Testis (tissue), 2 donors: ENCODE results near the gene LAX1.

Experiments
- POLR2A ChIP-seq: fragments of 450-650 bp; IDR thresholded peaks from one replicate; pipeline ENCODE4 v1.6.1; 2017; ENCODE audit warnings: antibody characterized with exemption, mild to moderate bottlenecking, moderate library complexity
- TF ChIP-seq, protein P1 (sequence below), 3 experiments: fragments of 450-650 bp in 2 of 3; fragments of 200-600 bp in 1 of 3; sonication (generic) in 1 of 3; IDR thresholded peaks; one replicate each; pipeline ENCODE4 v1.5.1; 2016 to 2019; ENCODE audit warnings: antibody characterized with exemption in 3 of 3, mild to moderate bottlenecking in 2 of 3, moderate library complexity in 1 of 3

DNA sequence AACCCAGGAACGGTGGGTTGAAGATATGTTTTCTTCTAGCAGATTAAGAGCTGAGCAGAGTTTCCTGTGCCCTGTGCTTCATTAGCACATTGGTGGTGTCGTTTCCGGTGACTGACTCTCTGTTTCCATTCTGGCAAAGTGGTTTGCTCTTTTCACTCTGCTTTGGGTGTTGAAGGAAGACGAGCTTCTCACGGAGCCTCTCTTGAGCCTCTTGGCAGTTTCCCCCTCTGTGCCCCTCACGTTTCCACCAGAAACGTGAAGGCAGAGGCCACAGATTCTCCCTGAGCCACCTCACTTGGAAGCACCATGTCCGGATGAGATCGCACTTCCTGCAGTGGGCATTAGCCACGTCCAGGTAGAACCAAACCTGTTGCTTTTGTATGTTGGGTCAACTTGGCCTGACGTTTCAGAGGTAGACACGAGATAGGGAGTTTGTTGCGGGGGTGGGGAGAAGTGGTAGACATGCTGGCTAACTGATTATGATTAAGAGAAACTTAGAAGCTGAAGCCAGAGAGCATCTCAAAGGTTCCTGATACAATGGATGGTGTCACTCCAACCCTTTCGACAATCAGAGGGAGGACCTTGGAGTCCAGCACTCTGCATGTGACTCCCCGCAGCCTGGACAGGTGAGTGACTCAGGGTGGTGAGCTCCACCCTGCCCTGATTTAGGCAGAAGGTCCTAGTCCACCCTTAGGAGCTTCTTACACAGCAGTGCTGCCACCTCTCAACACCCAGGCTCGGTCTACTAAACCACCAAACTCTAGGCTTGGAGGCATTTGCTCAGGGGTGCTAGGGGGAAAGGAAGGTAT is at the start of gene LAX1:
- TF ChIP-seq, protein P1, sequence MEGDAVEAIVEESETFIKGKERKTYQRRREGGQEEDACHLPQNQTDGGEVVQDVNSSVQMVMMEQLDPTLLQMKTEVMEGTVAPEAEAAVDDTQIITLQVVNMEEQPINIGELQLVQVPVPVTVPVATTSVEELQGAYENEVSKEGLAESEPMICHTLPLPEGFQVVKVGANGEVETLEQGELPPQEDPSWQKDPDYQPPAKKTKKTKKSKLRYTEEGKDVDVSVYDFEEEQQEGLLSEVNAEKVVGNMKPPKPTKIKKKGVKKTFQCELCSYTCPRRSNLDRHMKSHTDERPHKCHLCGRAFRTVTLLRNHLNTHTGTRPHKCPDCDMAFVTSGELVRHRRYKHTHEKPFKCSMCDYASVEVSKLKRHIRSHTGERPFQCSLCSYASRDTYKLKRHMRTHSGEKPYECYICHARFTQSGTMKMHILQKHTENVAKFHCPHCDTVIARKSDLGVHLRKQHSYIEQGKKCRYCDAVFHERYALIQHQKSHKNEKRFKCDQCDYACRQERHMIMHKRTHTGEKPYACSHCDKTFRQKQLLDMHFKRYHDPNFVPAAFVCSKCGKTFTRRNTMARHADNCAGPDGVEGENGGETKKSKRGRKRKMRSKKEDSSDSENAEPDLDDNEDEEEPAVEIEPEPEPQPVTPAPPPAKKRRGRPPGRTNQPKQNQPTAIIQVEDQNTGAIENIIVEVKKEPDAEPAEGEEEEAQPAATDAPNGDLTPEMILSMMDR (IDR thresholded peaks at IDR 0.05): no peak
- no peak for TF ChIP-seq POLR2A
